GM15510 (cell line): ENCODE results near the gene PRKCA.

ENCODE experiments used
- POLR2A ChIP-seq: IDR thresholded peaks from 3 replicates; pipeline ENCODE4 v1.6.1; 2011; ENCODE audit warnings: borderline replicate concordance; ENCODE audit not compliant: insufficient read length; ENCODE audit errors: extremely low read depth

The PRKCA gene

GRCh38 chr17:66634193-66634592, 331.8 kb downstream of the PRKCA start:
- no peak for TF ChIP-seq POLR2A

DNA sequence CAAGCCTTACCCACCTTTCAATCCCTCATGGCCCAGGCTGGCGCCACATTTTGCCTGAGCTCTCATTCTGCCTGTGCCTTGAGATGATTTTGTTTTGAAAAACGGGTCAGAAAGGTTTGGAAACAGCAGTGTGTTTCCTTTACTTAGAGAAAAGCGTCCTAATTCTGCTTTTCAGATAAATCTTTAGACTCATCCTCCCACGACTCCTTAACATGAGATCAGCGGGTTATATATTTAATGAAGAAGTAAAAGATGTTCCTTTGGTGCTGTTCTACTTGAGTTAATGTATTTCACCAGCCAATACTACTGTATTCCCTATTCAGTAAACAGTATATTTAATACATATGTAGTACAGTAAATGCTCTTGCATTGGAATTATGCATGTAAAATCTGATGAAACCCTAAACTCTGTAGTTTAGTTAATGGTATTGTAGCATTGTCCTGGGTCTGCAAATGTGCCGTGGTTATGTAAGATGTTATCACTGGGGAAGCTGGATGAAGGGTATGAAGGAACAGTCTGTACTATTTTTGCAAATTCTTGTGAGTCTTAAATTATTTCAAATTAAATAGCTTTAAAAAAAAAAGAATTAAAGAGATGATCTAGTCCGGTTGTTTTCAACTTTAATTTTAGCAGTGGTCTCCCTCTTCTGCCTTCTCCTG, 333.1 kb downstream of the PRKCA start:
- TF ChIP-seq POLR2A, result no peak

DNA sequence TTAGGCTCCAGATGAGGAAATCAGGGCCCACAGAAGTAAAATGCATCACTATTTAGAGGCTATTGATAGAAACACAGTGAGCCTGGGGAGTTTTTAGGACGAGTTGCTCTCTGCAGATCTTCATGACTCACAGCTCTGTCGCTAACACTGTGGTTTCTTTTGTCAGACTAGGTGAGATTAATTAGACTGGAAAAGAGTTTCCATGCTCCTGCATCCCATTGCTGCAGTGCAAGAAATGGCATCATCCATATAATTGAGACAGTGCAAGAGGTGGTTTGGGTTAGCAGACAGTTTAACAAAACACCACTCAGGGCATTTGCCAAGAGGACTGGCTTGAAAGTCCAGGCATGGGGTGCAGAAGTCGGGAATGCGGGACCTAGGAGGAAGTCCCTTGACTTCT, 333.7 kb downstream of the PRKCA start:
- no peak for TF ChIP-seq POLR2A

DNA sequence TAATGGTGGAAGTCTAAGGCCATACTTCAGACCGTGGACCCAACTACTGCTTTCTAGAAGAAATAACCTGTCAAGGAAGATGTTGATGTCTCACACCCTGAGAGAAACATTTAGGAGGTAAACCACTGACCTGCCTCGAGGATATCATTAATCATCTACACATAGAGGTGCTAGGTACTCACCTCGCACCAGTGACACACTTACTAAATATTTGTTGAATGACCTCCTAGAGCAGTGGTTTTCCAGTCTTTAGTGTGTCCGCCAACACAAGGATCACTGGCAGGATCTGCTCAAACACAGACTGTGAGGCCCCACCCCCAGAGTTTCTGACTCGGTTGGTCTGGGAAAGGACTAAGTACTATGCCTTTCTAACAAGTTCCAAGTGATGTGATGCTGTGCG, 335.1 kb downstream of the PRKCA start:
- TF ChIP-seq POLR2A, result no peak

GRCh38 chr17:66638707-66639479, 336.5 kb downstream of the PRKCA start:
- no peak for TF ChIP-seq POLR2A

GRCh38 chr17:66643815-66644710, 341.6 kb downstream of the PRKCA start:
- TF ChIP-seq POLR2A, result no peak

DNA sequence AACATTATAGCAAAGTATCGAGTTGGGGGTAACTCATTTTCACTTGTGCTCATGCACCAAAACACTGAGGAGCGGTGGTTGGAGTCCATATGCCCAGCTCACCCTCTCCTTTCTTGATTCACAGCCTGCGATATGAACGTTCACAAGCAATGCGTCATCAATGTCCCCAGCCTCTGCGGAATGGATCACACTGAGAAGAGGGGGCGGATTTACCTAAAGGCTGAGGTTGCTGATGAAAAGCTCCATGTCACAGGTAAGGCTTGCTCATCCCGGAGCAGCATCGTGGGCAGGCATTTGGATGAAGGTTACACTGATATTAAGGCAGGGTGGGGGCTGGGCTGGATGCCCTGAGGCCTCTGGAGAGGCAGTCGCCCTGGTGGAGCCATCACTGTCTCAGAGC, 342.8 kb downstream of the PRKCA start:
- no peak for TF ChIP-seq POLR2A

- no peak for TF ChIP-seq POLR2A
Observed at GRCh38 chr17:66647391-66647983, 345.1 kb downstream of the PRKCA start.

DNA sequence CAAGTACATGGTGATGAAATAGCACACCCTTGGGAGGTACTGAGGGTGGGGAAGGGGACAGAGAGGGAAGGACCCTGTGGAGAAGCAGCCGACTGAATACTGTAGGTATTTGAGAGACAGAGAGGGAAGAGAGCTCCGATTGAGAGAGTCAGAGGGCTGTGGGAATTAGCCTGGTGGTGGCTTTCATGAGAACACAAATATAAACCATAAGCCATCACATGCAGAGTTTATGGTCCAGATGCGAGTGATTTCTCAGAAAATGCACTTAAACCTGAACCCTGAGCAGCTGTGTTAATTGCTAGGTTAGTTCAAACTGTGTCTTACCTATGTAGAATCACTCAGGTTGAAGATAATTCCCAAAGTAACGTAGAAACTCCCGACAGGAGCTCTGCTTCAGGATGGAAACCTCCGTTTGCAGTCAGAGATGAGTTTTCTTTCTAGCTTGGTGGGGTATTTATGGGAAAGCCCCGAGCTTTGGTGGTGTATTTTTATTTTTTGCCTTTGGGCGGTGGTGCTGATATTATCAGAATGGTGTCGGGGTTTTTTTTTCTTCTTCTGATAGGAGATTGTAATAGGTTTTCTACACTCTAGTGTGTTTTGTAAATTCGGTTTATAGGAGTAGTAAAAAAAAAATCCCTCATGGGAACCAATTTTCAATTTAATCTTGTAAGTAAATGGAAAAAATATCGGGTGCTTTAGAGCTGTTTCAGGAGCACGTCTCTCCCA, 347.6 kb downstream of the PRKCA start:
- no peak for TF ChIP-seq POLR2A

DNA sequence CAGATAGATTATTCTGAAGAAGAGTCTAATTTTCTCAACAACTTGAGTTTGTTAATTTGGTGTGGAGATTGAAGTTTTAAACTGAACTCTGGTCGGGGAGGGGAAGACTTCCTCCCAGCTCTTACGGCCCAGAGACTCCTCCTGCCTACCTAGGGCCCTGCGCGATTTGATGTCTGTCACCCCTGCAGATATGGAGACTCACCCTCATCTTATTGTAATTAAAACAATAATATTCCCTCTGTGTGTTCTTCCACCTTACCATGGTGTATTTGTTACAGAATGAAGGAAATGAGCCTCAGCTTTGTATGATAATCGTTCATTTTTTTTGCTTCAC, 348.1 kb downstream of the PRKCA start:
- no peak for TF ChIP-seq POLR2A

DNA sequence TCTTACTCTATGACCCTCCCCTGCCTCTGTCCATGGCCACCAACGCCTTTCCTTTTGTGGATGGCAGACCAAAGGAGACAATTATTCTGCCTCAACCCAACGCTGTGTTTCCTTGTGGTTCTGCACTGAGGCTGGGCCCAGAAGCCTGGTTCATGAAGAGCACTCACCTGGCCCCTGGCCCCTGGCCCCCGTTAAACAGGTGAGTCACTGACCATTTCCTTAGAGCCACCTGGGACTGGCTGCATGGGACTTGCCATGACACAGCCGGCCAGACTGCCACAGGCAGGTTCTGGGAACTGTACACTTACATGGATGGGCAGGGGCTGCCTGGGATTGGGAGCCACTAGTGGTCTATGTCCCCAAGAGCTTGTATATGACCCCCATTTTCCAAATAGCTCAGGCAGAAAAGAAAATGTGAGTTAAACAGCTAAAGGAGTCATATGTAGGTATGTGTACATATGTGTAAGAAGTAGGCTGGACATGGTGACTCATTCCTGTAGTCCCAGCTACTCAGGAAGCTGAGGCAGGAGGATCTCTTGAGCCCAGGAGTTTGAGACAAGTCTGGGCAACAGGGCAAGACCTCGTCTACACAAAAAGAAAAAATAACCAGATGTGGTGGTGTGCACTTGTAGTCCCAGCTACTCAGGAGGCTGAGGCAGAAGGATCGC, 350.6 kb downstream of the PRKCA start:
- no peak for TF ChIP-seq POLR2A

DNA sequence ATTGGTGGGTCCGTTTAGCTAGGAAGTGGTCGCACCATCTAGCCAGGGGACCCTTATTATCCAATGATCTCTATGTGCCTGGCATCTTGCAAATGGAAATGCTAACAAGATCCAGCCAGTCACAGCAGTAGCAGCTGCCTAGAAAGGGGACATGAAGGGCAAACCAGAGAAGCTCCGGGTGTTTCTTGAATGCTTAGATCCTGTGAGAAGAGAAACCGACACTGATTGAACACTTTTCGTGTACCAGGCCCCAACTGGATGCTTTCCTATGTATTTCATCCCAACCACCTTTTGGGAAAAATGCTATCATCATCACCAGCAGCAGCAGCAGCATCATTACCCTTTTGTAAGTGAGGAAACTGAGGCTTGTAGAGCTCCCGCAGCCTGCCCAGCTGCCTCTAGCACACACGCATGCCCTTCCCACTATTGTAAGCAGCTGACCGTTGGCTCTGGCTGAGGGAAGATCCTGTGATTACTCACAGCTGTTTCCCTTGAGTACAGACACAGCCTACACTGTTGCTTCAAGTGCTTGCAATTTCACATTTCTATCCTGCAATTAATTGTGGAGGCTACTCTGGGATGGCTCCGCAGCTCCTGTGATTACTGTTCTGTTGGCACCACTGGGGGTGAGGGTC, 351.8 kb downstream of the PRKCA start:
- TF ChIP-seq POLR2A, result no peak

GRCh38 chr17:66654764-66655163, 352.4 kb downstream of the PRKCA start:
- no peak for TF ChIP-seq POLR2A
